Caco-2 (cell line): ENCODE results near the gene FOXN3. TPM values are rescaled to one million over a fixed set of nuclear protein-coding genes. Genes with fewer than 3 reads are reported as not detected.

ENCODE experiments used
- BruUV-seq: library from RNA; stranded (reverse); fragments of 400-500 nt; replicated peaks from 2 replicates; lab custom pipeline; 2021; lab: Mats Ljungman, UMichigan
- CTCF ChIA-PET: fragments of 300-600 bp; sonication (Branson Sonifier 250); formaldehyde crosslinking; loops from one replicate; lab custom pipeline; 2022; ENCODE audit warnings: antibody characterized with exemption; lab: Charles Lee
- POLR2A ChIA-PET: fragments of 300-600 bp; sonication (Branson Sonifier 250); formaldehyde crosslinking; loops from one replicate; lab custom pipeline; 2022; ENCODE audit warnings: antibody characterized with exemption; lab: Charles Lee
- DNase-seq, 2 experiments: peaks; one replicate each; pipeline versions ENCODE4 v3.0.0 to v3.0.0-alpha.2; 2020 to 2022
- H3K27me3 ChIP-seq: replicated peaks from 2 replicates; pipeline ENCODE4 v1.6.0; 2011; ENCODE audit warnings: low read length; ENCODE audit not compliant: control insufficient read depth, insufficient read depth
- H3K36me3 ChIP-seq: 2 replicates; pipeline ENCODE4 v1.5.1; 2011; ENCODE audit warnings: low read length; ENCODE audit not compliant: control insufficient read depth, insufficient read depth
- H3K4me1 ChIP-seq: fragments of 250-450 bp; sonication (Bioruptor Pico); 2 replicates; pipeline ENCODE4 v1.5.1; 2020; ENCODE audit warnings: mild to moderate bottlenecking
- H3K4me3 ChIP-seq: 2 replicates; pipeline ENCODE4 v1.5.1; 2011; ENCODE audit warnings: low read depth, mild to moderate bottlenecking, control low read depth, low read length
- H3K9me3 ChIP-seq: fragments of 250-450 bp; sonication (Bioruptor Pico); 2 replicates; pipeline ENCODE4 v1.5.1; 2020; ENCODE audit warnings: mild to moderate bottlenecking, moderate library complexity
- H3K27ac Mint-ChIP-seq: one replicate; pipeline ENCODE4 v1.8.0; 2022; ENCODE audit warnings: mixed read lengths; ENCODE audit not compliant: unreplicated experiment
- H3K27me3 Mint-ChIP-seq: one replicate; pipeline ENCODE4 v1.8.0; 2022; ENCODE audit warnings: mixed read lengths; ENCODE audit not compliant: insufficient read depth, unreplicated experiment
- H3K36me3 Mint-ChIP-seq: one replicate; pipeline ENCODE4 v1.8.0; 2022; ENCODE audit warnings: mild to moderate bottlenecking, mixed read lengths; ENCODE audit not compliant: insufficient read depth, unreplicated experiment
- H3K4me1 Mint-ChIP-seq: one replicate; pipeline ENCODE4 v1.8.0; 2022; ENCODE audit warnings: low read depth, mixed read lengths; ENCODE audit not compliant: unreplicated experiment
- H3K4me3 Mint-ChIP-seq: one replicate; pipeline ENCODE4 v1.8.0; 2022; ENCODE audit warnings: mild to moderate bottlenecking, moderate library complexity, mixed read lengths; ENCODE audit not compliant: unreplicated experiment
- H3K9me3 Mint-ChIP-seq: one replicate; pipeline ENCODE4 v1.8.0; 2022; ENCODE audit warnings: mixed read lengths; ENCODE audit not compliant: unreplicated experiment
- CTCF ChIP-seq, 2 experiments: fragments of 200-600 bp in 1 of 2; IDR thresholded peaks; 1 replicate in 1 of 2; 2 replicates in 1 of 2; pipeline versions ENCODE4 v1.5.1 to v1.8.0; 2011 to 2022; ENCODE audit warnings: antibody characterized with exemption in 1 of 2, control low read depth in 1 of 2, inconsistent platforms in 1 of 2, low read depth in 1 of 2, low read length in 1 of 2, mild to moderate bottlenecking in 1 of 2, moderate library complexity in 1 of 2; ENCODE audit not compliant: insufficient read depth in 1 of 2, severe bottlenecking in 1 of 2, unreplicated experiment in 1 of 2
- intact Hi-C: fragments of 100-400 bp; cut with micrococcal nuclease; formaldehyde crosslinking; loops from one replicate; pipeline ENCODE4 v1.10.0; 2022; ENCODE audit not compliant: unreplicated experiment
- total RNA-seq: library from RNA; stranded (reverse); gene quantifications from 2 replicates; pipeline ENCODE4 v1.2.3, GENCODE V29; 2022

The FOXN3 gene
- total RNA-seq, 1 experiment from 2014 or later: 20.6 TPM

GRCh38 chr14:89167705-89168104, 249.3 kb downstream of the FOXN3 start:
- H3K27me3 Mint-ChIP-seq: no peaks in the 10 kb centered on the region
- Histone ChIP-seq H3K4me3 (no peak overlapping the region), H3K4me1 (no peaks in the 10 kb centered on the region), H3K9me3 (peaks cover 7% of the 10 kb centered on the region), H3K27me3 (no peaks in the 10 kb centered on the region), H3K36me3 (no peaks in the 10 kb centered on the region; the same call in 1 of the 2 replicates)
- TF ChIP-seq CTCF (IDR thresholded peaks at IDR 0.05; ENCODE audit: insufficient read depth in 1 of 2, low read depth in 1 of 2, low read length in 1 of 2, severe bottlenecking in 1 of 2, unreplicated experiment in 1 of 2): no peak
- H3K27ac Mint-ChIP-seq: no peak overlapping the region
- CTCF ChIA-PET: no interaction called here
- H3K4me3 Mint-ChIP-seq: no peak overlapping the region
- intact Hi-C loops: no loop called here
- no peak for DNase-seq
- POLR2A ChIA-PET: no interaction called here
- H3K9me3 Mint-ChIP-seq: peaks cover 9% of the 10 kb centered on the region
- BruUV-seq: no TSS peak
- peaks cover 5% of the 10 kb centered on the region for H3K36me3 Mint-ChIP-seq
- H3K4me1 Mint-ChIP-seq: no peaks in the 10 kb centered on the region

- TF ChIP-seq CTCF (IDR thresholded peaks at IDR 0.05; ENCODE audit: insufficient read depth in 1 of 2, low read depth in 1 of 2, low read length in 1 of 2, severe bottlenecking in 1 of 2, unreplicated experiment in 1 of 2): no peak
- no peaks in the 10 kb centered on the region for H3K4me1 Mint-ChIP-seq
- intact Hi-C loops: no loop called here
- H3K27me3 ChIP-seq: no peaks in the 10 kb centered on the region
- H3K4me3 ChIP-seq: no peak overlapping the region
- H3K4me1 ChIP-seq: no peaks in the 10 kb centered on the region
- ChIA-PET CTCF (no interaction called here), POLR2A (no interaction called here)
- BruUV-seq: no TSS peak
- H3K27me3 Mint-ChIP-seq: no peaks in the 10 kb centered on the region
- no peak overlapping the region for H3K27ac Mint-ChIP-seq
- H3K36me3 ChIP-seq: no peaks in the 10 kb centered on the region; the same call in 1 of the 2 replicates
- H3K9me3 Mint-ChIP-seq: peaks cover 9% of the 10 kb centered on the region
- DNase-seq: no peak
- no peak overlapping the region for H3K4me3 Mint-ChIP-seq
- H3K36me3 Mint-ChIP-seq: peaks cover 8% of the 10 kb centered on the region
- peaks cover 3% of the 10 kb centered on the region for H3K9me3 ChIP-seq
Observed at GRCh38 chr14:89166633-89167032, 250.4 kb downstream of the FOXN3 start.

GRCh38 chr14:89165189-89166181, 251.5 kb downstream of the FOXN3 start:
- intact Hi-C loops: no loop called here
- H3K4me1 ChIP-seq: no peaks in the 10 kb centered on the region
- DNase-seq: no peak
- no peaks in the 10 kb centered on the region for H3K27me3 ChIP-seq
- Mint-ChIP-seq H3K27ac (no peak overlapping the region), H3K36me3 (peaks cover 12% of the 10 kb centered on the region), H3K9me3 (peaks cover 9% of the 10 kb centered on the region), H3K4me3 (no peak overlapping the region), H3K4me1 (no peaks in the 10 kb centered on the region), H3K27me3 (no peaks in the 10 kb centered on the region)
- no peak overlapping the region for H3K4me3 ChIP-seq
- CTCF ChIA-PET: no interaction called here
- TF ChIP-seq CTCF (IDR thresholded peaks at IDR 0.05; ENCODE audit: insufficient read depth in 1 of 2, low read depth in 1 of 2, low read length in 1 of 2, severe bottlenecking in 1 of 2, unreplicated experiment in 1 of 2): no peak
- H3K9me3 ChIP-seq: no peaks in the 10 kb centered on the region
- BruUV-seq: no TSS peak
- POLR2A ChIA-PET: no interaction called here
- H3K36me3 ChIP-seq: no peaks in the 10 kb centered on the region; the same call in 1 of the 2 replicates
